ENCODE data around the gene CCDC61. TPM values are rescaled to one million over a fixed set of nuclear protein-coding genes. Genes with fewer than 3 reads are reported as not detected.

Gene CCDC61
- total RNA-seq, 1 donor from 2014 or later: 12.4 TPM

GRCh38 chr19:45975306-45976070, 19.8 kb upstream of the CCDC61 start:
- TF ChIP-seq CTCF (IDR thresholded peaks at IDR 0.05): no peak
- H3K27me3 Mint-ChIP-seq (ENCODE audit: unreplicated experiment): peaks cover 63% of the 10 kb centered on the region
- no peaks in the 10 kb centered on the region for H3K36me3 Mint-ChIP-seq (ENCODE audit: unreplicated experiment)
- H3K4me3 Mint-ChIP-seq (ENCODE audit: unreplicated experiment): no peak overlapping the region
- DNase-seq (ENCODE audit: extremely low spot score, unreplicated experiment): no peak
- no peak overlapping the region for H3K27ac Mint-ChIP-seq (ENCODE audit: unreplicated experiment)
- no peaks in the 10 kb centered on the region for H3K9me3 Mint-ChIP-seq (ENCODE audit: unreplicated experiment)
- H3K4me1 Mint-ChIP-seq (ENCODE audit: unreplicated experiment): peaks cover 4% of the 10 kb centered on the region

- Mint-ChIP-seq H3K36me3 (ENCODE audit: unreplicated experiment) (no peaks in the 10 kb centered on the region), H3K27ac (ENCODE audit: unreplicated experiment) (no peak overlapping the region), H3K27me3 (ENCODE audit: unreplicated experiment) (peaks cover 61% of the 10 kb centered on the region), H3K4me1 (ENCODE audit: unreplicated experiment) (peaks cover 4% of the 10 kb centered on the region), H3K4me3 (ENCODE audit: unreplicated experiment) (no peak overlapping the region), H3K9me3 (ENCODE audit: unreplicated experiment) (no peaks in the 10 kb centered on the region)
- no peak for TF ChIP-seq CTCF (IDR thresholded peaks at IDR 0.05)
- DNase-seq (ENCODE audit: extremely low spot score, unreplicated experiment): no peak
Observed at GRCh38 chr19:45976178-45976577, 19.1 kb upstream of the CCDC61 start.

- Mint-ChIP-seq H3K9me3 (ENCODE audit: unreplicated experiment) (no peaks in the 10 kb centered on the region), H3K4me3 (ENCODE audit: unreplicated experiment) (no peak overlapping the region), H3K36me3 (ENCODE audit: unreplicated experiment) (no peaks in the 10 kb centered on the region), H3K27me3 (ENCODE audit: unreplicated experiment) (peaks cover 59% of the 10 kb centered on the region), H3K27ac (ENCODE audit: unreplicated experiment) (no peak overlapping the region), H3K4me1 (ENCODE audit: unreplicated experiment) (peaks cover 2% of the 10 kb centered on the region)
- no peak for TF ChIP-seq CTCF (IDR thresholded peaks at IDR 0.05)
- no peak for DNase-seq (ENCODE audit: extremely low spot score, unreplicated experiment)
Observed at GRCh38 chr19:45978156-45978555, 17.1 kb upstream of the CCDC61 start.

- no peaks in the 10 kb centered on the region for H3K4me1 Mint-ChIP-seq (ENCODE audit: unreplicated experiment)
- H3K27me3 Mint-ChIP-seq (ENCODE audit: unreplicated experiment): peaks cover 45% of the 10 kb centered on the region
- H3K9me3 Mint-ChIP-seq (ENCODE audit: unreplicated experiment): no peaks in the 10 kb centered on the region
- DNase-seq (ENCODE audit: extremely low spot score, unreplicated experiment): no peak
- H3K4me3 Mint-ChIP-seq (ENCODE audit: unreplicated experiment): no peak overlapping the region
- H3K36me3 Mint-ChIP-seq (ENCODE audit: unreplicated experiment): no peaks in the 10 kb centered on the region
- TF ChIP-seq CTCF (IDR thresholded peaks at IDR 0.05): no peak
- H3K27ac Mint-ChIP-seq (ENCODE audit: unreplicated experiment): no peak overlapping the region
Observed at GRCh38 chr19:45981350-45981749, 13.9 kb upstream of the CCDC61 start.

GRCh38 chr19:45985321-45985720, 9.9 kb upstream of the CCDC61 start:
- Mint-ChIP-seq H3K27me3 (ENCODE audit: unreplicated experiment) (peaks cover 49% of the 10 kb centered on the region), H3K27ac (ENCODE audit: unreplicated experiment) (no peak overlapping the region), H3K9me3 (ENCODE audit: unreplicated experiment) (no peaks in the 10 kb centered on the region), H3K4me1 (ENCODE audit: unreplicated experiment) (no peaks in the 10 kb centered on the region), H3K36me3 (ENCODE audit: unreplicated experiment) (no peaks in the 10 kb centered on the region), H3K4me3 (ENCODE audit: unreplicated experiment) (no peak overlapping the region)
- no peak for TF ChIP-seq CTCF (IDR thresholded peaks at IDR 0.05)
- DNase-seq (ENCODE audit: extremely low spot score, unreplicated experiment): no peak
